Raji (cell line): ENCODE results near the gene KRT14.

ENCODE experiments used
- POLR2A ChIP-seq: IDR thresholded peaks from 2 replicates; pipeline ENCODE4 v1.6.1; 2011; ENCODE audit warnings: low read depth, low read length, control low read depth; ENCODE audit not compliant: insufficient read depth

The KRT14 gene

DNA sequence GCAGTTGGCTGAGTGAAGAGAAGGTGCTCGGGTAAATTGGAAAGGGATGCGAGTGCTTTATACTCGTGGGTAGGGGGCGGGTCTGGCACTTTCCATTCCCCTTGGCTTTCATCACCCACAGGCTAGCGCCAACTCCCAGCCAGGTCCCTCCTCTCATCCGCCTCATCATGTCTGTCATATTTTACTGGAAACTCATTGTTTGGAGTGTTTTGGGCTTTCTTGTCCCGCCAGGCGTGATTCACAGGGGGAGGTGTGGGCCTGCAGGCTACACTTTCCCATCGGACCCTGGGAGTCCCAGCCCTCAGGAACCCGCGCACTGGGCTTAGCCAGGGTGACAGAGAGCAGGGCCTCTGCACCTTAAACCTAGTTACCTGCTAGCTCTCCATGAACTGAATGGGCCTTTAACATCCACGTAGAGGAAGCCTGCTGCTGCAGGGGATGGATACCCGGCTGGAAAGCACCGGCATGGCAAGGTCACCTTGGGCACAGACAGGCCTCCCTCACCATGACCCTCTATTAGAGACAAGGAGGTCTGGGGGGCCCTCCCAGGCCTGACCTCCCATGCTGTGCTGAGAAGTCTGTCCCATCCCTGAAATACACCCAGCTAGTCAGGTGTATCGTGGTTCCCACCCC is at the start of gene KRT14:
KRT14 (minus strand) TSS at position 33 of the 633 bp plus-strand sequence. CDS start 61 bp downstream, outside the sequence.
- TF ChIP-seq POLR2A: no peak

DNA sequence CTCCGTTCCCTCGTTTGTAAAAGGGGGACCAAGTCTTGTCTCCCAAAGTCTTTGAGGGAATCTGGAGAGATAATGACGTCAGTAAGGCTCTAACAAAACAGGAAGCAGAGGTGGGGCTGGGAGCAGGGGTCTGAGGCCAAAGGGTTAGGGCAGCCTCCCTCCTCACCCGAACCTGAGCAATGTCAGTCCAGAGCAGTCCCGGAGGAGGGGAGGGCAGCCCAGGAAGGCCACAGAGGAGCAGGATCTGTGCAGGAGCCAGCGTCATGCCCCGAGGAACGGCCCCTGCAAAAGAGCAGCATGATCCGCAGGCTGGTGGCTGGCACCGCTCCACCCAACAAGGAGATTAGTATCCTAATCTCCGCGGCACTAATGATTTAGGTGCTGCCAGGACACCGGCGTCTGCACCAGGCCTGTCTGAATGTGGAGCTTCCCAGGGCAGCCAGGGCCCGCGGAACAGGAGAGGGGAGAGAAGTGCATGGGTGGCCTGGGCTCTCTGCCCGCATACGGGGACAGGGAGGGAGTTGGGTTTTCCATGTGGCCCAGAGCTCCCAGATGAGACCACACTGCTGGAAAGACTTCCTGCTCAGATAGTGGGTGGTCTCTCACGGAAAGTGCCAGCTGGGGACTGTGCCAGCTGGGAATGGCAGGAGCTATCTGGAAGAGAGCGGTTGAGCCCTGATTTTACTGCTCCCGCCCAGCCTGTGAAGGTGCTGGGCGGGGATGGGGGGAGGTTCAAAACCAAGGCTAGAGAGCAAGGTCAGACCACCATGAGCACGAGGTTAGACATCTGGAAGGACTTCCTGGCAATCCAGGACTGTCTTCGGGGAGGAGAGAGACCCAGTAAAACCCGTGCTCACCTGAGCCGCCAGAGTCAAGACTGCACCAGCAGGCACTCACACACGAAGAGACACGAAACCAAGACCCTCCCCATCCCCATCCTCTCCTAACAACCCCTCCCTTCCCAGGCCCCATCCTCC is 48.7 kb upstream of the KRT14 start:
- no peak for TF ChIP-seq POLR2A

DNA sequence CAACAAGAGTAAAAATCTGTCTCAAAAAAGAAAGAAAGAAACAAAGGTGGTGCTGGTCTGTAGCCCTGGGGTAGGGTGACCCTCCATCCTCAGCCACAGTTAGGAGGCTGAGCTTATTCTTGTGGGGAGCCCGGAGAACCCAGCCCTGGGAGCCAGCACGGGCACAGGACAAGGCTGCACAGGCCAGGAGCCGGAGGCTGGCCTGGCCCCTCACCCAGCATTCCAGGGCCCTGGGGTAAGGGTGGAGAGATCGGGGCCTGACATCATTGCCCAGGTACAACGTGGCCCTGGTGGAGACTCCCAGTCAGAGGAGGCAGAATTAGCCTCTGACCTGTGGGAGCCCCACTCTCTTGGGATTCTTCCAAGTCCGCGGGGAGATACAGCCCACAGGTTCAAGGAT is 47.9 kb upstream of the KRT14 start:
- no peak for TF ChIP-seq POLR2A

DNA sequence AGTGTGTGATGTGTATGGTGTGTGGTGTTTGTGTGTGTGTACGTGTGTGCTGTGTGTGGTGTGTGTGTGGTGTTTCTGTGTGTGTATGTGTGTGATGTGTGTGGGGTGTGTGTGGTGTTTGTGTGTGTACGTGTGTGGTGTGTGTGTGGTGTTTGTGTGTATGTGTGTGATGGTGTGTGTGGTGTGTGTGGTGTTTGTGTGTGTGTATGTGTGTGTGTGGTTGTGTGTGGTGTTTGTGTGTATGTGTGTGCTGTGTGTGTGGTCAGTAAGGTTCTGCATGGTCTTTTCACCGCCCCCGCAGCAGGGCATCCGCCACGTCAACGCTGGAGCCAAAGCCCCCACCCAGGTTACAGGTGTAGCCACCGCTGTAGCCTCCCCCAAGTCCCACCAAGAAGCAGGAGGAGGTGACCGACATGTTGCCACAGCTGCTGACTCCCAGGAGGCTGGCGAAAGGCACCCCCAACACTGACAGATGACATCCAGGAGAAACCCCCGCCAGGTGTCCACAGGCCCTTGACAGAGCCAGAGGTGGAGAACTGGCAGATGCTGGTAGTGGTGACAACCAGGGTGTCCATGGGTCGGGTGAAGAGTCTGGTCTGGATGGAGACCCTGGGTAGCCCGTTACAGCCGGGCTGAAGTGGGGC is 47.0 kb upstream of the KRT14 start:
- TF ChIP-seq POLR2A: no peak

DNA sequence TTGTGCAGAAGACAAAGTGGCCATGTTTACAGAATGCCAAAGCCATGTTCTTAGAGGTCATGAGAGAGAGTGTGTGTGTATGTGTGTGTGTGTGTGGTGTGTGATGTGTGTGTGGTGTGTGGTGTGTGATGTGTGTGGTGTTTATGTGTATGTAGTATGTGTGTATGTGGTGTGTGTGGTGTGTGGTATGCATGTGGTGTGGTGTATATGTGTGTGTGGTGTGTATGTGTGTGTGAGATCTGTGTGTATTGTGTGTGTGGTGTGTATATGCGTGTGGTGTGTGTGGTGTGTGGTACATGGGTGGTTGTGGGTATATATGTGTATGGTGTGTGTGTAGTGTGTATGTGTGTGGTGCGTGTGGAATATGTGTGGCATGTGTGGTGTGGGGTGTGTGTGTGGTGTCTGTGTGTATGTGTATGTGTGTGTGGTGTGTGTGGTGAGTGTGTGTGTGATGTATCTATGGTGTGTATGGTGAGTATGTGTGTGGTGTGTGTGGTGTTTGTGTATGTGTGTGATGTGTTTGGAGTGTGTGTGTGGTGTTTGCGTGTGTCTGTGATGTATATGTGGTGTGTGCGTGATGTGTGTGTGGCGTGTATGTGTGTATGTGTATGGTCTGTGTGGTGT is 45.9 kb upstream of the KRT14 start:
- no peak for TF ChIP-seq POLR2A

DNA sequence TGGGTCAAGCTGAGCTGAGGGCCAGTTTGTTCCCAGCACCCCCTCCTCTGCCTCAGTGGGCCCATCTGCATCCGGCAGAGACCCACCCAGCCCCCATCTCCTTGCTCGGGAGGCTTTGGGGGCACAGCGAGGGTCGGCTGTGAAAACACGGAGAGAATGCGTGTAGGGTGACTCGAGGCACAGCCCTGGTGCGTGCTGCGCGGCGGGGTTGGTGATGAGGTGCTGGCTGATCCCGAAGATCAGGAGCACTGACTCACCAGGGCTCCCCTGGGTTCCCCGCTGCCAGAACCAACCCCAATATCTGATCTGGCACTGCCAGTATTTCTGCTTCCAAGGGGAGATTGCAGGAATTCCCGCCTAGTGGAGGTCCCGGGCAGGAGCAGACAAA is 45.2 kb upstream of the KRT14 start:
- TF ChIP-seq POLR2A: no peak

DNA sequence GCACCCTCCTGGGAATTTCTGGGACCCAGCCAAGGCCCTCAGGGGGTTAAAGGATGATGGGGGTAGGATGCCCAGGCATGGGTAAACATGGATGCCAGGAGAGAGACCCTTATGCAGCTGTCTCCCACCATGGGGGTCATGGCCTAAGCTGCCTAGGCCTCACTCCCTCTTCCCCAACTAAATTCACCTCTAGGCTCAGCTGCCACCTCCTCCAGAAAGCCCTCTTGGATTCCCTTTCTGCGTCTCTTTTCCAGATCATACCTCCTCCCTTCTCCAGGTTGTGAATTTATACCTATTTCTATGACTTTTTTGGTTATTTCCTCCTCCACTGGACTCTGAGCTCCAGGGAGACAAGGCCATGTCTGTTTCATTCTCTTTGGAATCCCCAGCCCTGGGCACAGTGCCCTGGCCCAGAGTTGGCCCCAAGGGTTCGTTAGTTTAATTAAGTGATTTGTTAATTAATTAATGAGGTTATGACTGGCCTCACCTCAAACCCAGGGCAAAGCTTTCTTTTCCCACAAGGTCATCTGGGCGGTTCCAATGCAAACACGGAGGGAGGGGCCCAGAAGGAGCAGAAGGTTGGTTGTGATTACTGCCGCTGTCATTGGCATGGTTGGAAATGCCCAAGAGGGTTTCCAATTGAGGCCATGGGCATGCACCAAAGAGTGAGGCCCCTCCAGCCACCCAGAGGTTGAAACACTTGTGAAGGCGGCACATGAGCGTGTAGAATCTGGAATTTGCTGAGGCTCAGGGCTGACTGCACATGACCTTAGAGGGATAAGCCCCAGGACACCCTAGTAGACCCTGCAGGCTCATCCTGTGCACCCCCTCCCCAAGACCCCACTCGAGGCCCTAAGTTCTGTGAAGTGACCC is 44.6 kb upstream of the KRT14 start:
- TF ChIP-seq POLR2A: no peak

DNA sequence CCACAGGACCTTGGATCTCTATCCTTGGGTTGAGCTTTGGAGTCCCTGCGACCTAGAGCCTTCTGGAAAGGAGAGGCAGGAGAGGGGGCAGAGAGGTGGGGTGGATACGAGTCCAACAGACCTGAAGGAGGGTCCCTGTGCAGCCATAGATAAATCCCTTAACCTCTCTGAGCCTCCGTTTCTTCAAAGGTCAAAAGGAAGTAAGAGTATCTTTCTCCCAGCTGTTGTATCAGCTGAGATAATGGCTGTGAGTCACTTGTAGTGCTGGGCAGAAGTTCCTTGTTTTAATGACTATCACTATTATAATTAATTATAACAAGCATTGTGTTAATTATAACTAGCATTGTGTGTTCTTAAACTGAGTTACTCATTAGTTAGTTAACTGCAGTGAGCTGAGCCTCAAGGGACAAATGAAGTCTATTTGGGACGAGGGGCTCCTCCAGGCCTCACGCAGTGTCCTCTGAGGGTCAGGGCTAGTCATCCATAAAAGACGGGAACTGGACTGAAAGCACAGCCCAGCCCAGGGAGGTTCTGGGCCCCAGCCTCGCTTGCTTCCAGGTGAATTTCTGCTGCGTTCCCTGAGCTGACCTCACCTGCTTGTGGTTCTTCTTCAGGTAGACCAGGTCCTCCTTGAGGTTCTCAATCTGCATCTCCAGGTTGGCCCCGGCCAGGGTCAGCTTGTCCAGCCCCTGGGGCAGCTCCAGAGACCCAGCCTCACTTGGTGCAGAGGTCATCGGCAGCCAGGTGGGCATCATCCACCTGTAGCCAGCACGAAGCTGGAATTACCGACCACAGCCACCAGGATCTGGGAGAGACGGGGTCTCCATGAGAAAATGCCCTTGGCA is 43.4 kb upstream of the KRT14 start:
- no peak for TF ChIP-seq POLR2A

DNA sequence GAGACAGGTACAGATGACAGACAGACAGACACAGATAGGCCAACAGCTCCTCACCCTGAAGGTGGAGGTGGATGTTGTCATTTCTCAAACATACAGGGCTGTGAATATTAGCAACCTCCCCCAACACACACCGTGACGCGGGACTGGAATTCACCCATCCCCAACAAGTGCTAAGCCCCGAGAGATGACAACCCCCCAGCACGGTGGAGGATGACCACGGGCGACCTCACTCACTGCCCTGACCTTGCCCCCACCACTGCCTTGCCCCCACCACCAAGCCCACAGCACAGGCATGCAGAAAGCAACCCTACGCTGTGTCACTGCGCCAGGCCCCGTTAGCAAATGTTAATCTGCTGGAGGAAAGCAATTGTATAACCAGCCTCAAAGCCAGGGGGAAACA is 42.6 kb upstream of the KRT14 start:
- TF ChIP-seq POLR2A: no peak

DNA sequence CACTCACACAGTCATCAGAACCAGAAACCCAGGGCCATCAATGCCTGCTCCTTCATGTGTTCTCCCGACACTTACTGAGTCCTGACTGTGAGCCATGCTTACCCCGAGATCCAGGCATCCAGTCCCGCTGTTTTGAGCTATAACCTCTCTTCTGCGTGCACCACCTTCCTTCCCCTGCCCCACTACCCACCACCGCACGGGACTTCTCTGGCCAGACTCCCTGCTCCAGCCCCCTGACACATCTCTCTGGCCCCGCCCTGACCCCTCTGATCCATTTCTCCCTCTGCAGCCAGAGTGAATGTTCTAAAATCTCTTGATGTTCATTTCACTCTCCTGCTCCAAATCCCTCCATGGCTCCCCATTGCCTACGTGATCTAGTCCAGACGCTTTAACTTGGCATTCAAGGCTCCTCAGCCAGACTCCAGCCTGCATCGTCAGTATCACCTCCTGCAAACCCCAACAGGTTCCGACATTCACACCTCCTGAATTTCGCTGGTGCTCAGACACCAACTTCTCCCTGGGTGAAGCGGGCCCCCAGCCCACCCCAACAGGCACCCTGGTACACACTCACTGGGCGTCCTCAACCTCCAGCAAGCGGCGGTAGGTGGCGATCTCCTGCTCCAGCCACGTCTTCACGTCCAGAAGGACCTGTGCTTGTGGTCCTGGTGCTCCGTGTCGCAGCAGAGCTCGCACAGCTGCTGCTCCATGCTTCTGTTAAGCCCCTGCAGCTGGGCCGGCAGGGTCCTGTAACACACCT is 40.8 kb upstream of the KRT14 start:
- no peak for TF ChIP-seq POLR2A

DNA sequence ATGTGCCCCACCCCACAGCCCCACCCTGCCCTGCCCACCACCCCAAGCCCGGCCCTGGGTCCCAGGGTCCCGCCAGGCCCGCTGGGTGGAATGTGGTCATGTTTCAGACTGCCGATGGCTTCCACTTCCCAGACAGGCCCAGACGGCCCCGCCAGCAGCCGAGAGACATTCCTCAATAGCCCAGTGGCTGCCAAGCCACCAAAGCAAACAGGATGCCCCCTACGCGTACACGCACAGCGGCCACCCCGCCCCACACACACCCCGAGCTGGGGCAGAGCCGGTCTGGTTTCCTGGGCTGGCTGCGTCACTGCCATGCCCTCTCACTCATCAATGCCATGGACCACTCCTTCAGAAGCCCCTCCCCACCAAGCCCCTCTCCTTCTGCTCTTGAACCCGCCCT is 38.9 kb upstream of the KRT14 start:
- no peak for TF ChIP-seq POLR2A

DNA sequence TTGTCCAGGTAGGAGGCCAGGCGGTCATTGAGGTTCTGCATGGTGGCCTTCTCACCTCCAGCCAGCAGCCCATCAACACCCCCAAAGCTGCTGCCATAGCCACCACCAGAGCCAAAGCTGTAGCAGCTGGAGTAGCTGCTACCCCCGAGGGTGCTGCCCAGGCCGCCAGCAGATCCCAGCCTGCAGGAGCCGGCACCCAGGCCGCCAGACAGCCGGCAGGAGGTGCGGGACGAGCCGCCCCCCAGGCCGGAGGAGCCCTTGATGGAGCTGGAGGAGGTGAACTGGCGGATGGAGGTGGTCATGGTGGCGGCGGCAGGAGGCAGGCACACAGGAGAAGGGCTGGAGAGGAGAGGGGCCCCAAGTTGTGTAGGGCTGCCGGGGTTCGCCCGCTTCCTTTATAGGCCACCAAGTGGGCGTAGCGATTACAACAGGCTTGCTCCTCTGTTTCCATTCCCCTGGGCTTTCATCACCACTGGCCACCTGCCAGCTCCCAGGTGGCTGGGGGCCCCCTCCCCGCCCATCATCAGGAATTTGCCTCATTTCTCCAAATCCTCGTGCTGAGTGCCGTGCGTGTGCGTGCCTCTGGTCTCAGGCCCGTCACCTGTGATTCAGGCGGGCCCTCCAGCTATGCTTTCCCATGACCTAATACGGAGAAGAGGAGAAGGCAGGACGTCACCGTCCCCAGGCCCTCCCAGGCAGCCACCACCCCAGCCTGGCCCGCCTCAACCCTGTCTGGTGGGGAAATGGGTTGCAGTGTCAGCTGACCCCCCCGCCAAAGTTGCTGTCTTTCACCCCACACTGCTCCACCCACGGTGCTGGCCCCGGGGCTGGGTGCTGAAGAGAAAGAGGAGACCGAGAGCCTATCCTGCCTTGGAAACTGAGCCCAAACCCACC is 37.8 kb upstream of the KRT14 start, which contains the start of gene KRT17:
KRT17 (minus strand) TSS at position 368 of the 894 bp plus-strand sequence; CDS start at position 302, 66 bp downstream.
- TF ChIP-seq POLR2A: no peak
